ENCODE measurements around the gene OR51M1. TPM values are rescaled to one million over a fixed set of nuclear protein-coding genes. Genes with fewer than 3 reads are reported as not detected.

OR51M1 gene
- total RNA-seq, 1 donor from 2014 or later: not detected

- ATAC-seq (no peak), DNase-seq (ENCODE audit: low spot score) (no peak)
These were observed 723 bp downstream of the OR51M1 start for GRCh38 chr11:5384335-5384734.

DNA sequence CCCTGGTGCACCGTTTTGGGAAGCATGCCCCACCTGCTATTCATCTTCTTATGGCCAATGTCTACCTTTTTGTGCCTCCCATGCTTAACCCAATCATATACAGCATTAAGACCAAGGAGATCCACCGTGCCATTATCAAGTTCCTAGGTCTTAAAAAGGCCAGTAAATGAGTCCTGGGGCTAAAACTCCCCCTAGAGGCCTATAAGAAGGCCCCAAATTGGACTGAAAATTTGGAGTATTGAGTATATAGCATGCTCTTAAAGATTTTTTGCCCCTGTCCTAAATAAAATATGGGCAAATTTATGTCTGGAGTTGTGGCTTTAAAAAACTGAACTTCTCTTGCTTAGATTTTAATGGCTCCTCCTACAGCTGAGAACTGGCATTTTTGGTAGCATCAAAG, 6.6 kb downstream of the OR51M1 start:
- DNase-seq (ENCODE audit: low spot score) (no peak), ATAC-seq (no peak)

DNA sequence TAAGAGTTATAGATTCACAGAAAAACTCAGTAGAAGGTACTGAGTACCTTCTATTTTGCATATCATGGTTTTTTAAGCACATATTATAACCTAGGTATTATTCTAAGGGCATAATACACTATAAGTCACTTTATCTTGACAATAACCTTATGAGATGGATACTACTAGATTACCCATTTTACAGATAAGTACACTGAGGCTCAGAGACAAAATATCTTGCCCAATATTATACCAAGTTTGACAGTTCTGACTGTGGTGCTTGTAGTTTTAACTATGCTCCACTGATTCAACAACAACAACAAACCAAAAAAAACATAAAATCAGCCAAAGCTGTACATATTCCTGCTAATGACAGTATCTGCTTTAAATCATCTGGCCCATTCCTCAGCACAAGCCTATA, 10.5 kb downstream of the OR51M1 start:
- ATAC-seq (no peak), DNase-seq (ENCODE audit: low spot score) (no peak)

DNA sequence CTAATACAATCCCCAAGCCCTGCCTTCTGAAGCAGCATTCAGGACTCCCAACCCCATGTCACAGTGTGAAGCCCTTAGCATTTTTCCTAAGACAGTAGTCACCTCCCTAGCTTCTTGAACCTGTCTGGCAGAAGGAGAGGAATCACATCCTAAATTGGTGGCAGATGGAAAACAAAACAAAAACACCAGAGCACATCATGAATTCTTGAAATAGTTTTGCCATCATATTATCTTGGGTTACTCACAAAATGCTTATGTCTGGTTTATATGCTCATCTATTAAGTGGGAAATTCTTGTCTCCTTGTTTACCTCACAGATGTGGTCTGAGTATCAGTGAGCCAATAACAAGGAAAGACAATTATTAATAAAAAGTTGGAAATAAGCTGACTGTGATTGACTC, 15.3 kb downstream of the OR51M1 start:
- no peak for DNase-seq (ENCODE audit: low spot score)
- ATAC-seq: no peak

DNA sequence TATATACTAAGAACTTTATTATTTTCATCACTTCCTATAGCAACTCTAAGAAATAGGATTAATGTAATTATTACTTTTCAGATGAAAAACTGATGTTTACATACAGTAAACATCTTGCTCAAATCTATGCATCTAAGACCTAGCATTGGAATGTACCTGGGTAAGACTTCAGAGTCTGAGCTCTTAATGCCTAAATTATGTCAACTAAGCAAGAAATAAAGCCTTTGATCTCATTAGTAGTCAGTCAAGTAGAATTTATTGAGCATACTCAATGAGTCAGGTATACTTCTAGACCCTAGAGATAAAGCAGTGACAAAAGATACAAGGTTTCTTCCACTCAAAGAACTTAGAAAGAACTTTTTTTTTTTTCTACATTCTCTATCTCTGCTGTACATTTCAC, 21.6 kb downstream of the OR51M1 start:
- DNase-seq (ENCODE audit: low spot score) (no peak), ATAC-seq (no peak)

- DNase-seq (ENCODE audit: low spot score) (no peak), ATAC-seq (no peak)
These were observed 37.4 kb downstream of the OR51M1 start for GRCh38 chr11:5420993-5421392.

DNA sequence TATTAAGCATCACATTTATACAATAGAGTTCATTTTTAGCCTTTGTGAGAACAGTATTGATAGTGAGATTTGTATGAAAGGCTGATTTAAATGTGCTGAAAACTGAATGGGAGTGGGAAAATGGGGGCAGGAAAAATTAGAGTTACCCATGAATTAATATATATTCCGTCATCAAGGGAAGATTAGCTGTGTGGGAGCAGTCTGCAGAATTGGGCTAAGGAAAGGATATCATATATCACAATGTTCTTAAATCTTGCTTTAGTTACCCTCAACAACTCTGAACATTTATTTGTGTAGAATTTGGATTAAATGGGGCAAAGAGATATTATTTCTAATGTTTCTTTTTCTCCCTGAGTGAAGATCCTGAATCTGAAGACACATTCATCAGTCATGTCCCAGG, 38.2 kb downstream of the OR51M1 start, which contains the start of gene OR51Q1:
TSS of gene OR51Q1 (plus strand) at position 301 of the 400 bp plus-strand sequence. CDS start at position 391, 90 bp downstream.
- ATAC-seq: no peak
- DNase-seq (ENCODE audit: low spot score): no peak

- ATAC-seq: no peak
- DNase-seq (ENCODE audit: low spot score): no peak
These were observed 39.5 kb downstream of the OR51M1 start for GRCh38 chr11:5423131-5423530.

DNA sequence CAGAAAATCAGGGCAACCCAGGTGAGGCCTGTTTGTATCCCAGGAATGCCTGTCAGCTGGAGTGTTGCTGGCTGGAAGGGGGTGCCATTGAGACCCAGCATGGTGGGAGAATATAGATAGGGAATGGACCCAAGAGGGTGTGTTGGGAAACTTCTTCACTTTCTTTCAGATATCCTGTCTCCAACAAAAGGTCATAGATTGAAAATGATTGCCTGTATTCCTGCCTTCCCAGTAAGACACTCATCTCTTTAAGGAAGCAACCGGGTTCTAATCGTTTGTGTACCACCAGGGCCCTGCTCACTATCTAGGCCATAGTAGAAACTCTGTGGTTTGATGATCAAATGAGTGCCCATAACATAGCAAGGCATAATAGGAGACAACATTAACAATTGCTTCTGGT, 57.8 kb downstream of the OR51M1 start, which contains the start of gene OR51I1:
TSS of gene OR51I1 (minus strand) at position 101 of the 400 bp plus-strand sequence. CDS start at position 101, 0 bp downstream.
- ATAC-seq (no peak), DNase-seq (ENCODE audit: low spot score) (no peak)

Other genes starting within 250 kb of the OR51M1 start
- gene OR52A5, start 245.5 kb upstream of the OR51M1 start, total RNA-seq: not detected
- gene OR52A1, start 229.1 kb upstream of the OR51M1 start, total RNA-seq: not detected
- not detected for gene OR51V1, start 183.1 kb upstream of the OR51M1 start, total RNA-seq
- gene HBB, start 156.7 kb upstream of the OR51M1 start, total RNA-seq: 143 TPM
- 2.1 TPM for gene HBD, start 149.3 kb upstream of the OR51M1 start, total RNA-seq
- 2.5 TPM for gene HBG1, start 134.0 kb upstream of the OR51M1 start, total RNA-seq
- gene HBG2, start 129.0 kb upstream of the OR51M1 start, total RNA-seq: 7.6 TPM
- 1.9 TPM for gene HBE1, start 113.9 kb upstream of the OR51M1 start, total RNA-seq
- gene OR51B4, start 81.9 kb upstream of the OR51M1 start, total RNA-seq: not detected
- gene OR51B2, start 59.5 kb upstream of the OR51M1 start, total RNA-seq: not detected
- 0.15 TPM for gene OR51B5, start 40.3 kb upstream of the OR51M1 start, total RNA-seq
- not detected for gene OR51B6, start 32.3 kb upstream of the OR51M1 start, total RNA-seq
- gene OR51Q1, start 38.3 kb downstream of the OR51M1 start, total RNA-seq: not detected
- gene OR51I1, start 57.7 kb downstream of the OR51M1 start, total RNA-seq: not detected
- not detected for gene OR51I2, start 65.5 kb downstream of the OR51M1 start, total RNA-seq
- gene OR52D1, start 104.9 kb downstream of the OR51M1 start, total RNA-seq: not detected
- gene UBQLN3, start 126.1 kb downstream of the OR51M1 start, total RNA-seq: not detected
- gene UBQLNL, start 132.9 kb downstream of the OR51M1 start, total RNA-seq: 0.23 TPM
- gene OR52H1, start 164.7 kb downstream of the OR51M1 start, total RNA-seq: 0.18 TPM
- gene OR52B6, start 197.1 kb downstream of the OR51M1 start, total RNA-seq: not detected
- 0.25 TPM for gene TRIM6, start 212.8 kb downstream of the OR51M1 start, total RNA-seq
- 1.3 TPM for gene TRIM34, start 241.2 kb downstream of the OR51M1 start, total RNA-seq